GM10248 (cell line): ENCODE results near the gene CNNM1.

Experiments used
- CTCF ChIA-PET: fragments of 300-600 bp; sonication (Branson Sonifier 250); formaldehyde crosslinking; extraction: SDS; loops from one replicate; lab custom pipeline; 2021; ENCODE audit warnings: antibody characterized with exemption; lab: Yijun Ruan, JAX
- POLR2A ChIA-PET: fragments of 350-650 bp; sonication (Branson Sonifier 250); formaldehyde crosslinking; extraction: SDS; loops from one replicate; lab custom pipeline; 2020; ENCODE audit warnings: antibody characterized with exemption; lab: Yijun Ruan, JAX
- DNase-seq: peaks from one replicate; pipeline ENCODE4 v3.0.0; 2012; ENCODE audit errors: extremely low spot score
- TF ChIP-seq, protein P1 (sequence below): IDR thresholded peaks from 2 replicates; pipeline ENCODE4 v1.5.1; 2012; ENCODE audit warnings: mild to moderate bottlenecking, low read depth; ENCODE audit errors: extremely low read depth, missing control alignments, control extremely low read depth

CNNM1 gene

DNA sequence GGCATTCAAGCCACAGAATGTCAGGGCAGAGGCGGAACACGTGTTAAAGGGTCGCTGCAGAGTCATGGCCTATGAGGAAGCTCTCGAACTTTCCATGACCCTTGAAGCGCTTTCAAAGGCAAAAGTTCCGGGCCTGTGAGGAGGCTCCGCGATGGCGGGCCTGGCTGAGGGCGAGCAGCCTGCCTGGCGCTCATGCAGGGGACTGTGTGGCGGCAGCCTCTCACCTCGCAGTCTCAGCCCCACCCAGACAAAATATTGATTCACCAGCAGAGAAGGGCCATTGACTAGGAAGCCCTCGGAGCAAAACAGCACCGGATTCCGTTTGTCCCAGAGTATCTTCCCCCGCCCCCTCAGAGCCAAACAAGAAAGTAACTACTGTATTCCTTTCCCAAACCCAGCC lies 12.8 kb upstream of the CNNM1 start:
- TF ChIP-seq, protein P1, sequence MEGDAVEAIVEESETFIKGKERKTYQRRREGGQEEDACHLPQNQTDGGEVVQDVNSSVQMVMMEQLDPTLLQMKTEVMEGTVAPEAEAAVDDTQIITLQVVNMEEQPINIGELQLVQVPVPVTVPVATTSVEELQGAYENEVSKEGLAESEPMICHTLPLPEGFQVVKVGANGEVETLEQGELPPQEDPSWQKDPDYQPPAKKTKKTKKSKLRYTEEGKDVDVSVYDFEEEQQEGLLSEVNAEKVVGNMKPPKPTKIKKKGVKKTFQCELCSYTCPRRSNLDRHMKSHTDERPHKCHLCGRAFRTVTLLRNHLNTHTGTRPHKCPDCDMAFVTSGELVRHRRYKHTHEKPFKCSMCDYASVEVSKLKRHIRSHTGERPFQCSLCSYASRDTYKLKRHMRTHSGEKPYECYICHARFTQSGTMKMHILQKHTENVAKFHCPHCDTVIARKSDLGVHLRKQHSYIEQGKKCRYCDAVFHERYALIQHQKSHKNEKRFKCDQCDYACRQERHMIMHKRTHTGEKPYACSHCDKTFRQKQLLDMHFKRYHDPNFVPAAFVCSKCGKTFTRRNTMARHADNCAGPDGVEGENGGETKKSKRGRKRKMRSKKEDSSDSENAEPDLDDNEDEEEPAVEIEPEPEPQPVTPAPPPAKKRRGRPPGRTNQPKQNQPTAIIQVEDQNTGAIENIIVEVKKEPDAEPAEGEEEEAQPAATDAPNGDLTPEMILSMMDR = no peak
- DNase-seq = no peak
- CTCF ChIA-PET = no interaction called here
- POLR2A ChIA-PET = no interaction called here

DNA sequence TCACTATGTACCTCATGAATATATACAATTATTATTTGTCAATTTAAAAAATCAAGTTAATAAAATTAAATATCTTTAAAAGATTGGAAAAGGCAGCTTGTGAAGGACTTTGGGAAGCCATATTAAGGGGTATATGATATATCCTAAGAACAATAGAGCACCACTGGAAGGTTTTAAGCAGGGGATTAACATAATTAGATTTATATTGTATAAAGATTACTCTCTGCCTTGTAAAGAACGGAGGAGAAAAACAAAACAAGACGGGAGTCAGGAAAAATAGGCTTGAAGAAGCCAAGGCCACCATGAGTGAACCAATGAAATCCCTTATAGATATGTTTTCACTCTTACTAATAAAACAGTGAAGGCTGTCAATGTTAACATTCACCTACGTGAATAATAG lies 11.1 kb upstream of the CNNM1 start:
- no peak for DNase-seq
- ChIA-PET CTCF (no interaction called here), POLR2A (no interaction called here)
- TF ChIP-seq, protein P1 = no peak

DNA sequence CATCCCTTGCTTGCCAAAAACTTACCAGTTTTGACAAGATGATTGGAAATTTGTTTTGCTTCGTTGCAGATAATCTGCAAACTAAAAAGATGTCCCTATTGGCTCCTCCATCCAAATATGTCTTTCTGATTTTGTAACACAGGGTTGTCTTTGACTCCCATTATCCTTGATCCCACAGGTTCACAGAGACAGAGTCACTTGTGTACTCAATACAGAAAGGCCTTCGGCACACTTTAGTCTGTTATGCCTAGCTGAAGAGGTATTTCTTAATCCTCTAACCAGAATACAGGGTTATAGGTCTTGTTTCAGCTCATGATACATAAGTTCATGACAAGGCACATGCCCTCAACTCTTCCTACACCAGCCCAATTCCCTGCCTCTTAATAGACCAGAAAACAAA lies 10.7 kb upstream of the CNNM1 start:
- ChIA-PET CTCF (no interaction called here), POLR2A (no interaction called here)
- no peak for DNase-seq
- TF ChIP-seq, protein P1 = no peak

DNA sequence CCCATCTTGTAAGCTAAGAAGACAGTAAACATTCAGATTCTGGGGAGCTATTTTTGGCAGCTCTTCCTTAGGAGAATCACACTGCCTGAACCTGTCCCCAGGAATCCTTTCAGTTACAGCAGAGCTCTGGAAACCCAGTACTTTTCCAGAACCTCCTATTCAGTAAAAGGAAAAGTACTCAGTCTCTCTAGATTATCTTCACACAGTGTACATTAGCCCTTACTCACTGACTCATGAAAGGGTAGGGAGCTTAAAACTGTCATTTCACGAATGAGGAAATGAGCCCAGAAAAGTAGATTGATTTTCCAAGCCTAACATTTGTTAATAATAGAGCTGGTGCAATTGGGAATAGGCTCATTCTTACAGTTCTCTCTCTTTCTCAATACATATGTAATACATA lies 3.9 kb upstream of the CNNM1 start:
- POLR2A ChIA-PET = interaction anchor here (0.8 kb wide), 1 partner anchor 18 kb away, joined by 4 read pairs; no protein-coding TSS in a partner anchor
- DNase-seq = no peak
- TF ChIP-seq, protein P1 = no peak
- CTCF ChIA-PET = interaction anchor here (0.8 to 3.4 kb wide), 2 partner anchors 9 to 12 kb away, joined by 3 to 19 read pairs; no protein-coding TSS in a partner anchor

DNA sequence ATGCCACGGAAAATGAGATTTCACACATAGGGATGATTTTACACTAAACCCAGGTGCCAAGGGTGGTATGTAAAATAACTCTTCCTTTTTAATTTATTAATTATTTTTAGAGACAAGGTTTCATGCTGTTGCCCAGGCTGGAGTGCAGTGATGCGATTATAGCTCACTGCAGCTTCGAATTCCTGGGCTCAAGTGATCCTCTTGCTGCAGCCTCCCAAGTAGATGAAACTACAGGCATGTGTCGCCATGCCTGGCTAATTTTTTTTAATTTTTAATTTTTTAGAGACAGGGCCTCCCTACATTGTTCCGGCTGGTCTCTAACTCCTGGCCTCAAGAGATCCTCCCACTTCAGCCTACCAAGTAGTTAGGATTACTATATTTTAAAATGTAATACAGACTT lies 2.3 kb upstream of the CNNM1 start:
- TF ChIP-seq, protein P1 = no peak
- CTCF ChIA-PET = interaction anchor here (1.4 kb wide), 1 partner anchor 14 kb away, joined by 3 read pairs; no protein-coding TSS in a partner anchor
- DNase-seq = no peak
- POLR2A ChIA-PET = no interaction called here

DNA sequence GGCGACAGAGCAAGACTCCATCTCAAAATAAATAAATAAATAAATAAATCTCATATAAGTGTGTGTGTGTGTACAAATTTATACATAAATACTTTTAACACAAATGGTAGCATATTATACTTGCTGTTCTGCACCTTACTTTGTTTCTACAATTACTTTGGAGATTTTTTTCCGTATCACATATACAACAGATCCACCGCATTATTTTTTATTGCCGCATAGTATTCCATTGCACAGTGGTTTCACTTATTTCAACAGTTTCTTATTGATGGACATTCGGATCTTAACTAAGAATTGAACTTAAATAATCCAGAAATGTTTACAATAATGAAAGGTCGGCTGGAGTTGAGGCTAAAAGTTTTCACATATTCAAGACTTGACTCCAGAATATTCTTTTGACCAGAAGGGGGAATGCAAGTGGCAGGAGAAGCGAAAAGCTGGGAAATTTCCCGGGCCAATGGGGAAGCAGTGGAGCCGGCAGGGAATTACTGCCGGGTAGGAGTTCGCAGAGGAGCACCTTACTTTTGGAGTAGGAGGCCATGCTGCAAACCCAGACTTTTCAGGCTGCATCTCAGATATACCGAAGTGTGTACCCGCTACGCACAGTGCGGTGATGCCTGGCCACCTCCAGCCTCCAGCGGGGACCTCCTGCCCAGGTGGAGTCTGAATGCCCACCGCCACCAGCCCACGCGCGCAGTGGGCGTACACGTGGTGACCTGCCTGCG lies 415 bp upstream of the CNNM1 start:
- POLR2A ChIA-PET = no interaction called here

More for the DNA sequence above, 415 bp upstream of the CNNM1 start:
- TF ChIP-seq, protein P1 = no peak
- no peak for DNase-seq
- CTCF ChIA-PET = interaction anchor here (1.5 kb wide), 1 partner anchor 9 kb away, joined by 5 read pairs; no protein-coding TSS in a partner anchor
